ENCODE measurements around the gene MYO1H. TPM values are rescaled to one million over a fixed set of nuclear protein-coding genes. Genes with fewer than 3 reads are reported as not detected.

Gene MYO1H
- total RNA-seq, 1 experiment from 2014 or later, result not detected

GRCh38 chr12:109461049-109461845 lies 113.5 kb downstream of the MYO1H start:
- CTCF ChIA-PET, result interaction anchor here (1.1 kb wide), 1 partner anchor 33 kb away, joined by 3 read pairs; no protein-coding TSS in a partner anchor

More at GRCh38 chr12:109461049-109461845, 113.5 kb downstream of the MYO1H start:
- POLR2A ChIA-PET, result no interaction called here
- no peak for DNase-seq (ENCODE audit: low read depth, low spot score)
- Histone ChIP-seq H4K20me1 (ENCODE audit: insufficient read depth) (peaks cover 4% of the 10 kb centered on the region; the same call in 1 of the 2 replicates), H3K79me2 (ENCODE audit: insufficient read depth, low read length) (peaks cover 62% of the 10 kb centered on the region), H3K4me2 (ENCODE audit: low read length) (peak overlapping the region; percentile 70), H3K36me3 (ENCODE audit: control insufficient read depth in 1 of 2, insufficient read depth in 2 of 2, low read length in 2 of 2) (peaks cover 12 to 28% of the 10 kb centered on the region in 2 experiments; a peak in 3 of 4 replicates), H2AFZ (ENCODE audit: low read depth, low read length, poor library complexity, severe bottlenecking) (no peak overlapping the region), H3K27ac (ENCODE audit: low read depth, low read length) (no peak overlapping the region), H3K4me1 (ENCODE audit: control insufficient read depth in 1 of 2, insufficient read depth in 2 of 2, low read length in 2 of 2) (peaks cover 39 to 44% of the 10 kb centered on the region in 2 experiments), H3K4me3 (replicated peaks in 1 of 2; ENCODE audit: low read depth in 1 of 2, low read length in 2 of 2) (no peak overlapping the region), H3K9ac (ENCODE audit: low read length) (no peak overlapping the region), H3K9me2 (ENCODE audit: insufficient read depth) (no peaks in the 10 kb centered on the region), H3K9me3 (ENCODE audit: control insufficient read depth in 1 of 2, insufficient read depth in 1 of 2, low read depth in 1 of 2, low read length in 2 of 2) (no peaks in the 10 kb centered on the region), H3K27me3 (ENCODE audit: insufficient read depth, low read length) (no peaks in the 10 kb centered on the region)
- RAD21 ChIA-PET (ENCODE audit: low non-redundant PET in 1 of 2, low total read pairs in 2 of 2, uncharacterized antibody in 2 of 2, unreplicated experiment in 2 of 2), result no interaction called here
- intact Hi-C loops (cut with micrococcal nuclease), result no loop called here
- TF ChIP-seq RAD21 (IDR thresholded peaks at IDR 0.05; ENCODE audit: low read depth), result no peak
- no peak for TF ChIP-seq SRF (IDR thresholded peaks at IDR 0.05; ENCODE audit: low read depth)
- no peak for TF ChIP-seq YY1 (IDR thresholded peaks at IDR 0.05; ENCODE audit: extremely low read depth, insufficient replicate concordance, low read depth, low read length)
- TF ChIP-seq ATF3 (IDR thresholded peaks at IDR 0.05), result no peak
- no peak for TF ChIP-seq ZBTB33 (IDR thresholded peaks at IDR 0.05; ENCODE audit: extremely low read depth, insufficient replicate concordance, low read length)
- TF ChIP-seq FOSL1 (IDR thresholded peaks at IDR 0.05; ENCODE audit: low read depth), result no peak
- TF ChIP-seq JUND (IDR thresholded peaks at IDR 0.05), result no peak
- TF ChIP-seq CBX3 (IDR thresholded peaks at IDR 0.05; ENCODE audit: low read depth), result no peak
- TF ChIP-seq SP1 (IDR thresholded peaks at IDR 0.05; ENCODE audit: low read depth), result no peak
- TF ChIP-seq ELF1 (IDR thresholded peaks at IDR 0.05; ENCODE audit: borderline replicate concordance, low read depth), result no peak
- TF ChIP-seq REST (IDR thresholded peaks at IDR 0.05; ENCODE audit: low read depth), result no peak
- no peak for TF ChIP-seq CEBPB (IDR thresholded peaks at IDR 0.05; ENCODE audit: low read depth)
- no peak for TF ChIP-seq ZNF274 (IDR thresholded peaks at IDR 0.05; ENCODE audit: low read depth, low read length)
- BruUV-seq (replicated peaks), result no TSS peak
- no peak for ATAC-seq

All from HCT116 (cell line).